CD4-positive, alpha-beta T cell (primary cell): ENCODE data around the gene ENG. TPM values are rescaled to one million over a fixed set of nuclear protein-coding genes. Genes with fewer than 3 reads are reported as not detected.
A peak's percentile ranks its signal among the peaks of the same experiment; 100 is the strongest.

ENCODE experiments used
- ATAC-seq: fragments of 200-7000 bp; cut with Tn5 transposase; one replicate; pipeline ENCODE4 v1.10.0; 2022; ENCODE audit warnings: mild to moderate bottlenecking; ENCODE audit not compliant: poor library complexity
- CTCF ChIA-PET: fragments of 350-600 bp; sonication (Branson Sonifier 250); formaldehyde crosslinking; loops from one replicate; lab custom pipeline; 2021; ENCODE audit warnings: antibody characterized with exemption, inconsistent platforms; lab: Charles Lee
- POLR2A ChIA-PET: fragments of 350-600 bp; sonication (Branson Sonifier 250); formaldehyde crosslinking; loops from one replicate; lab custom pipeline; 2021; ENCODE audit warnings: antibody characterized with exemption, inconsistent platforms; lab: Charles Lee
- DNase-seq, 14 experiments: peaks; one replicate each; pipeline ENCODE4 v3.0.0-alpha.2; 2013 to 2020; ENCODE audit warnings: mixed read lengths in 2 of 14
- H3K27ac ChIP-seq, 2 donors: one replicate each; pipeline versions ENCODE4 v1.5.1 to v1.7.0; 2013; ENCODE audit warnings: low read length in 2 of 2, low read depth in 1 of 2, mild to moderate bottlenecking in 1 of 2
- H3K27me3 ChIP-seq, 2 experiments: 1 replicate in 1 of 2; 2 replicates in 1 of 2; pipeline versions ENCODE4 v1.6.1 to v1.7.0; 2013; ENCODE audit warnings: low read length in 2 of 2, control low read depth in 1 of 2, mild to moderate bottlenecking in 1 of 2, moderate library complexity in 1 of 2; ENCODE audit not compliant: insufficient read depth in 2 of 2, control insufficient read depth in 1 of 2
- H3K36me3 ChIP-seq: one replicate; pipeline ENCODE4 v1.6.1; 2013; ENCODE audit warnings: low read length, control low read depth; ENCODE audit not compliant: insufficient read depth
- H3K4me1 ChIP-seq: one replicate; pipeline ENCODE4 v1.6.1; 2013; ENCODE audit warnings: low read length, control low read depth; ENCODE audit not compliant: insufficient read depth
- H3K4me3 ChIP-seq: one replicate; pipeline ENCODE4 v1.5.1; 2013; ENCODE audit warnings: mild to moderate bottlenecking, low read length, moderate library complexity
- H3K9me3 ChIP-seq, 2 experiments: 1 replicate in 1 of 2; 2 replicates in 1 of 2; pipeline versions ENCODE4 v1.6.1 to v1.7.0; 2013; ENCODE audit warnings: low read length in 2 of 2, mild to moderate bottlenecking in 2 of 2, control low read depth in 1 of 2, moderate library complexity in 1 of 2; ENCODE audit not compliant: control insufficient read depth in 1 of 2, insufficient read depth in 1 of 2
- H3K27ac Mint-ChIP-seq: one replicate; pipeline ENCODE4 v1.8.0; 2020; ENCODE audit warnings: mixed read lengths
- H3K27me3 Mint-ChIP-seq: one replicate; pipeline ENCODE4 v1.8.0; 2021; ENCODE audit warnings: mixed read lengths
- H3K36me3 Mint-ChIP-seq: one replicate; pipeline ENCODE4 v1.8.0; 2021; ENCODE audit warnings: low read depth, mixed read lengths
- H3K4me1 Mint-ChIP-seq: one replicate; pipeline ENCODE4 v1.8.0; 2021; ENCODE audit warnings: low read depth, mixed read lengths
- H3K4me3 Mint-ChIP-seq: one replicate; pipeline ENCODE4 v1.8.0; 2020; ENCODE audit warnings: mild to moderate bottlenecking, mixed read lengths
- H3K9me3 Mint-ChIP-seq: one replicate; pipeline ENCODE4 v1.8.0; 2020; ENCODE audit warnings: mixed read lengths
- intact Hi-C, 2 experiments: fragments of 100-400 bp; cut with DNase I in 1 of 2; cut with micrococcal nuclease in 1 of 2; formaldehyde crosslinking; loops; one replicate each; pipeline versions ENCODE4 v1.15.1 to v1.9.0; 2023 to 2025; cut with DNase I, micrococcal nuclease
- total RNA-seq, 174 experiments: library from RNA in 2 of 174; stranded (reverse) in 2 of 174; gene quantifications; one replicate each; pipeline ENCODE4 v1.2.3 and lab custom pipeline; 2021 to 2026
- TF ChIP-seq, protein P1 (sequence below): fragments of 200-600 bp; IDR thresholded peaks from one replicate; pipeline ENCODE4 v1.8.0; 2022; ENCODE audit warnings: antibody characterized with exemption, mild to moderate bottlenecking

Gene ENG
- total RNA-seq, 2 experiments from 2014 or later = 2.5 to 2.6 TPM

DNA sequence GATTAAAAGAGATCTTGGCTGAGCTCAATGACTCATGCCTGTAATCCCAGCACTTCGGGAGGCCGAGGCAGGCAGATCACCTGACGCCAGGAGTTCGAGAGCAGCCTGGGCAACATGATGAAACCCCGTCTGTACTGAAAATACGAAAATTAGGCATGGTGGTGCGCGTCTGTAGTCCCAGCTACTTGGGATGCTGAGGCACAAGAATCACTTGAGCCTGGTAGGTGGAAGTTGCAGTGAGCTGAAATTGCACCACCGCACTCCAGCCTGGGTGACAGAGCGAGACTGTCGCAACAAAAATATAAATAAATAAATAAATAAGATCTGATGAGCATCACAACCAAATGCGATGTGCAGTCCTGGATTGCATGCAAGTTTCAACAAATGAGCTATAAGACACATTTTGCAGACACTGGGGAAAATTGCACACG, 8.7 kb upstream of the ENG start:
- no peaks in the 10 kb centered on the region for H3K9me3 ChIP-seq
- no peaks in the 10 kb centered on the region for H3K27me3 ChIP-seq
- no peaks in the 10 kb centered on the region for H3K9me3 Mint-ChIP-seq
- H3K36me3 Mint-ChIP-seq = peaks cover 4% of the 10 kb centered on the region
- intact Hi-C loops = loop anchor here in 1 of 2 experiments (5.0 kb wide), 1 partner anchor 34 kb away; the partner anchor contains the start of gene ST6GALNAC6
- peak overlapping the region; percentile 87 for H3K27ac Mint-ChIP-seq
- H3K36me3 ChIP-seq = no peaks in the 10 kb centered on the region
- no peaks in the 10 kb centered on the region for H3K27me3 Mint-ChIP-seq
- peak overlapping the region; percentile 39 for H3K4me3 Mint-ChIP-seq
- peaks cover 42% of the 10 kb centered on the region for H3K4me1 Mint-ChIP-seq
- ChIA-PET CTCF (interaction anchor here (0.6 to 1.1 kb wide), 2 partner anchors 31 to 43 kb away, joined by 3 to 4 read pairs; no protein-coding TSS in a partner anchor), POLR2A (interaction anchor here (0.7 to 2.6 kb wide), 10 partner anchors 10 to 147 kb away, joined by 3 to 12 read pairs (median 4); partner anchors contain the start of genes CDK9, ENG, FPGS and TTC16)
- H3K27ac ChIP-seq = peak overlapping the region in 1 of 2 donors; percentile 79
- peak in 2 of 14 experiments; percentile 33 to 50 for DNase-seq
- TF ChIP-seq, protein P1, sequence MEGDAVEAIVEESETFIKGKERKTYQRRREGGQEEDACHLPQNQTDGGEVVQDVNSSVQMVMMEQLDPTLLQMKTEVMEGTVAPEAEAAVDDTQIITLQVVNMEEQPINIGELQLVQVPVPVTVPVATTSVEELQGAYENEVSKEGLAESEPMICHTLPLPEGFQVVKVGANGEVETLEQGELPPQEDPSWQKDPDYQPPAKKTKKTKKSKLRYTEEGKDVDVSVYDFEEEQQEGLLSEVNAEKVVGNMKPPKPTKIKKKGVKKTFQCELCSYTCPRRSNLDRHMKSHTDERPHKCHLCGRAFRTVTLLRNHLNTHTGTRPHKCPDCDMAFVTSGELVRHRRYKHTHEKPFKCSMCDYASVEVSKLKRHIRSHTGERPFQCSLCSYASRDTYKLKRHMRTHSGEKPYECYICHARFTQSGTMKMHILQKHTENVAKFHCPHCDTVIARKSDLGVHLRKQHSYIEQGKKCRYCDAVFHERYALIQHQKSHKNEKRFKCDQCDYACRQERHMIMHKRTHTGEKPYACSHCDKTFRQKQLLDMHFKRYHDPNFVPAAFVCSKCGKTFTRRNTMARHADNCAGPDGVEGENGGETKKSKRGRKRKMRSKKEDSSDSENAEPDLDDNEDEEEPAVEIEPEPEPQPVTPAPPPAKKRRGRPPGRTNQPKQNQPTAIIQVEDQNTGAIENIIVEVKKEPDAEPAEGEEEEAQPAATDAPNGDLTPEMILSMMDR = no peak
- no peak for ATAC-seq
- no peak overlapping the region for H3K4me3 ChIP-seq
- peaks cover 51% of the 10 kb centered on the region for H3K4me1 ChIP-seq

- Histone ChIP-seq H3K4me3 (no peak overlapping the region), H3K9me3 (no peaks in the 10 kb centered on the region), H3K4me1 (peaks cover 59% of the 10 kb centered on the region), H3K27me3 (no peaks in the 10 kb centered on the region), H3K36me3 (no peaks in the 10 kb centered on the region), H3K27ac (peak overlapping the region; percentile 67 to 79)
- CTCF ChIA-PET = interaction anchor here (1.0 to 1.1 kb wide), 2 partner anchors 7 to 44 kb away, joined by 3 to 4 read pairs; no protein-coding TSS in a partner anchor
- DNase-seq (peak in 13 of 14 experiments; percentile 24 to 87 (median 54)), ATAC-seq (peak; percentile 51)
- POLR2A ChIA-PET = interaction anchor here (0.7 to 2.6 kb wide), 12 partner anchors 9 to 146 kb away, joined by 3 to 12 read pairs (median 4); partner anchors contain the start of genes CDK9, ENG, FPGS and ST6GALNAC4
- peaks cover 42% of the 10 kb centered on the region for H3K4me1 Mint-ChIP-seq
- H3K27me3 Mint-ChIP-seq = no peaks in the 10 kb centered on the region
- peak overlapping the region; percentile 87 for H3K27ac Mint-ChIP-seq
- H3K36me3 Mint-ChIP-seq = peaks cover 4% of the 10 kb centered on the region
- H3K9me3 Mint-ChIP-seq = no peaks in the 10 kb centered on the region
- intact Hi-C loops = loop anchor here in 1 of 2 experiments (5.0 kb wide), 1 partner anchor 35 kb away; the partner anchor contains the start of gene ST6GALNAC6
- TF ChIP-seq, protein P1 = no peak
- peak overlapping the region; percentile 39 for H3K4me3 Mint-ChIP-seq
Measured at GRCh38 chr9:127862075-127863011, 7.9 kb upstream of the ENG start.

GRCh38 chr9:127860779-127861178, 6.3 kb upstream of the ENG start:
- intact Hi-C loops = loop anchor here in 1 of 2 experiments (5.0 kb wide), 1 partner anchor 37 kb away; the partner anchor contains the start of gene ST6GALNAC6
- ATAC-seq = no peak
- TF ChIP-seq, protein P1 = no peak
- DNase-seq = no peak
- no peaks in the 10 kb centered on the region for H3K9me3 ChIP-seq
- H3K4me1 ChIP-seq = peaks cover 65% of the 10 kb centered on the region
- CTCF ChIA-PET = no interaction called here
- no peaks in the 10 kb centered on the region for H3K9me3 Mint-ChIP-seq
- no peak overlapping the region for H3K27ac ChIP-seq
- no peaks in the 10 kb centered on the region for H3K36me3 ChIP-seq
- peaks cover 38% of the 10 kb centered on the region for H3K4me1 Mint-ChIP-seq
- no peak overlapping the region for H3K4me3 ChIP-seq
- H3K36me3 Mint-ChIP-seq = peaks cover 3% of the 10 kb centered on the region
- H3K27me3 Mint-ChIP-seq = no peaks in the 10 kb centered on the region
- H3K27me3 ChIP-seq = no peaks in the 10 kb centered on the region
- POLR2A ChIA-PET = interaction anchor here (1.0 kb wide), 1 partner anchor 8 kb away, joined by 3 read pairs; no protein-coding TSS in a partner anchor
- H3K4me3 Mint-ChIP-seq = no peak overlapping the region
- H3K27ac Mint-ChIP-seq = peak overlapping the region; percentile 87
